SK-N-SH treated with all-trans-retinoic acid at 6 μM for 48 hours (cell line): Measurements from ENCODE around the gene CHRNE.

Experiments used
- ARNTL ChIP-seq: fragments of 450-650 bp; formaldehyde crosslinking; IDR thresholded peaks from 2 replicates; pipeline ENCODE4 v1.5.0; 2020; ENCODE audit warnings: low read depth, mild to moderate bottlenecking, moderate library complexity, borderline replicate concordance
- ESRRG ChIP-seq: fragments of 250-450 bp; sonication (Bioruptor Pico); IDR thresholded peaks from 2 replicates; pipeline ENCODE4 v1.6.1; 2021; ENCODE audit warnings: mild to moderate bottlenecking
- GLIS3 ChIP-seq: fragments of 250-450 bp; sonication (Bioruptor Pico); IDR thresholded peaks from 2 replicates; pipeline ENCODE4 v1.5.0; 2020; ENCODE audit warnings: mild to moderate bottlenecking, moderate library complexity
- SNAI2 ChIP-seq: fragments of 250-450 bp; sonication (Bioruptor Pico); IDR thresholded peaks from 2 replicates; pipeline ENCODE4 v1.5.0; 2020; ENCODE audit warnings: mild to moderate bottlenecking, moderate library complexity
- ZFP30 ChIP-seq: fragments of 450-650 bp; formaldehyde crosslinking; IDR thresholded peaks from 2 replicates; pipeline ENCODE4 v1.5.0; 2022; ENCODE audit warnings: mild to moderate bottlenecking, moderate library complexity
- ZNF565 ChIP-seq: fragments of 450-650 bp; formaldehyde crosslinking; conservative IDR thresholded peaks from 2 replicates; pipeline ENCODE4 v1.5.0; 2020; ENCODE audit warnings: low read depth, mild to moderate bottlenecking, moderate library complexity
- TF ChIP-seq, protein P1 (sequence below): fragments of 250-450 bp; sonication (Bioruptor Pico); IDR thresholded peaks from 2 replicates; pipeline ENCODE4 v1.5.1; 2020; ENCODE audit warnings: low read depth, mild to moderate bottlenecking, moderate library complexity
- TF ChIP-seq, protein P2 (sequence below): fragments of 250-450 bp; sonication (Bioruptor Pico); IDR thresholded peaks from 2 replicates; pipeline ENCODE4 v1.8.0; 2020; ENCODE audit warnings: mild to moderate bottlenecking, moderate library complexity, borderline replicate concordance
- TF ChIP-seq, protein P3 (sequence below): fragments of 250-450 bp; sonication (Bioruptor Pico); IDR thresholded peaks from 2 replicates; pipeline ENCODE4 v1.8.0; 2021; ENCODE audit warnings: low read depth, mild to moderate bottlenecking, moderate library complexity, borderline replicate concordance

DNA sequence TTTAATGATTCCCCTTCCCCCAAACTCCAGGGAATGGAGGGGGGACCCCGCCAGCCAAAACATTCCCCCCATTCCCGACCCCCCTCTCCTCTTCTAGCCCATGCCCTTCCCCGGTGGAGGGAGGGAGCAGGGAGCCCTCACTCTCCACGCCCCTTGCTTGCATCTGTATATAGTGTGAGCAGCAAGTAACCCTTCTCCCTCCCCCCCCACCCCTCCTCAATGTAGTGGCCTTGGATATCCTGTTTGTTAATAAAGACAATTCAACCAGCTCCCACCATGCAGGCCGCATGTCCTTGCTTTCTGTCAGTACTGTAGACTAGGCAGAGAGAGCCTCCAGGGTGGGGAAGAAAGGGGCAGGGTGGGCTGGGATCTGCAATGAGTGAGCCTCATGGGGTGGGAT lies 5.1 kb downstream of the CHRNE start:
- TF ChIP-seq, protein P1, sequence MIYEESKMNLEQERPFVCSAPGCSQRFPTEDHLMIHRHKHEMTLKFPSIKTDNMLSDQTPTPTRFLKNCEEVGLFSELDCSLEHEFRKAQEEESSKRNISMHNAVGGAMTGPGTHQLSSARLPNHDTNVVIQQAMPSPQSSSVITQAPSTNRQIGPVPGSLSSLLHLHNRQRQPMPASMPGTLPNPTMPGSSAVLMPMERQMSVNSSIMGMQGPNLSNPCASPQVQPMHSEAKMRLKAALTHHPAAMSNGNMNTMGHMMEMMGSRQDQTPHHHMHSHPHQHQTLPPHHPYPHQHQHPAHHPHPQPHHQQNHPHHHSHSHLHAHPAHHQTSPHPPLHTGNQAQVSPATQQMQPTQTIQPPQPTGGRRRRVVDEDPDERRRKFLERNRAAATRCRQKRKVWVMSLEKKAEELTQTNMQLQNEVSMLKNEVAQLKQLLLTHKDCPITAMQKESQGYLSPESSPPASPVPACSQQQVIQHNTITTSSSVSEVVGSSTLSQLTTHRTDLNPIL (CRISPR knock-in tag), result no peak
- TF ChIP-seq ZFP30, result no peak
- no peak for TF ChIP-seq SNAI2 (CRISPR knock-in tag)
- no peak for TF ChIP-seq ARNTL (CRISPR knock-in tag)
- no peak for TF ChIP-seq ZNF565
- no peak for TF ChIP-seq ESRRG (CRISPR knock-in tag)
- TF ChIP-seq, protein P2, sequence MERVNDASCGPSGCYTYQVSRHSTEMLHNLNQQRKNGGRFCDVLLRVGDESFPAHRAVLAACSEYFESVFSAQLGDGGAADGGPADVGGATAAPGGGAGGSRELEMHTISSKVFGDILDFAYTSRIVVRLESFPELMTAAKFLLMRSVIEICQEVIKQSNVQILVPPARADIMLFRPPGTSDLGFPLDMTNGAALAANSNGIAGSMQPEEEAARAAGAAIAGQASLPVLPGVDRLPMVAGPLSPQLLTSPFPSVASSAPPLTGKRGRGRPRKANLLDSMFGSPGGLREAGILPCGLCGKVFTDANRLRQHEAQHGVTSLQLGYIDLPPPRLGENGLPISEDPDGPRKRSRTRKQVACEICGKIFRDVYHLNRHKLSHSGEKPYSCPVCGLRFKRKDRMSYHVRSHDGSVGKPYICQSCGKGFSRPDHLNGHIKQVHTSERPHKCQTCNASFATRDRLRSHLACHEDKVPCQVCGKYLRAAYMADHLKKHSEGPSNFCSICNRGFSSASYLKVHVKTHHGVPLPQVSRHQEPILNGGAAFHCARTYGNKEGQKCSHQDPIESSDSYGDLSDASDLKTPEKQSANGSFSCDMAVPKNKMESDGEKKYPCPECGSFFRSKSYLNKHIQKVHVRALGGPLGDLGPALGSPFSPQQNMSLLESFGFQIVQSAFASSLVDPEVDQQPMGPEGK (CRISPR knock-in tag), result no peak
- TF ChIP-seq, protein P3, sequence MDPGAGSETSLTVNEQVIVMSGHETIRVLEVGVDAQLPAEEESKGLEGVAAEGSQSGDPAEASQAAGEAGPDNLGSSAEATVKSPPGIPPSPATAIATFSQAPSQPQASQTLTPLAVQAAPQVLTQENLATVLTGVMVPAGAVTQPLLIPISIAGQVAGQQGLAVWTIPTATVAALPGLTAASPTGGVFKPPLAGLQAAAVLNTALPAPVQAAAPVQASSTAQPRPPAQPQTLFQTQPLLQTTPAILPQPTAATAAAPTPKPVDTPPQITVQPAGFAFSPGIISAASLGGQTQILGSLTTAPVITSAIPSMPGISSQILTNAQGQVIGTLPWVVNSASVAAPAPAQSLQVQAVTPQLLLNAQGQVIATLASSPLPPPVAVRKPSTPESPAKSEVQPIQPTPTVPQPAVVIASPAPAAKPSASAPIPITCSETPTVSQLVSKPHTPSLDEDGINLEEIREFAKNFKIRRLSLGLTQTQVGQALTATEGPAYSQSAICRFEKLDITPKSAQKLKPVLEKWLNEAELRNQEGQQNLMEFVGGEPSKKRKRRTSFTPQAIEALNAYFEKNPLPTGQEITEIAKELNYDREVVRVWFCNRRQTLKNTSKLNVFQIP (CRISPR knock-in tag), result no peak
- no peak for TF ChIP-seq GLIS3
